A549 (cell line): Measurements from ENCODE around the gene CCDC138.
"Not testable (repeated sequence)": the region's sequence is repeated elsewhere in the genome, so short reads cannot be mapped to it uniquely, and the experiment has no call there.

Source experiments
- CHD4 ChIP-seq: fragments of 200-600 bp; sonication (generic); IDR thresholded peaks from 2 replicates; pipeline ENCODE4 v1.6.1; 2016; ENCODE audit warnings: antibody characterized with exemption, mild to moderate bottlenecking, borderline replicate concordance
- CTCF ChIP-seq: fragments of >200 bp; sonication (Bioruptor Twin); formaldehyde crosslinking; IDR thresholded peaks from 3 replicates; pipeline ENCODE4 v1.5.1; 2016
- ESRRA ChIP-seq: fragments of 150-350 bp; IDR thresholded peaks from 2 replicates; pipeline ENCODE4 v1.6.1; 2014; ENCODE audit warnings: mild to moderate bottlenecking, low read length, borderline replicate concordance
- POLR2A ChIP-seq: IDR thresholded peaks from 2 replicates; pipeline ENCODE4 v1.6.1; 2012; ENCODE audit warnings: mild to moderate bottlenecking, low read length
- RNF2 ChIP-seq: fragments of 200-600 bp; sonication (generic); IDR thresholded peaks from 2 replicates; pipeline ENCODE4 v1.6.1; 2016; ENCODE audit warnings: low read depth, mild to moderate bottlenecking, antibody characterized with exemption, moderate library complexity, borderline replicate concordance
- TF ChIP-seq, protein P1 (sequence below): fragments of 150-350 bp; IDR thresholded peaks from 2 replicates; pipeline ENCODE4 v1.6.1; 2014; ENCODE audit warnings: low read depth, mild to moderate bottlenecking, low read length

DNA sequence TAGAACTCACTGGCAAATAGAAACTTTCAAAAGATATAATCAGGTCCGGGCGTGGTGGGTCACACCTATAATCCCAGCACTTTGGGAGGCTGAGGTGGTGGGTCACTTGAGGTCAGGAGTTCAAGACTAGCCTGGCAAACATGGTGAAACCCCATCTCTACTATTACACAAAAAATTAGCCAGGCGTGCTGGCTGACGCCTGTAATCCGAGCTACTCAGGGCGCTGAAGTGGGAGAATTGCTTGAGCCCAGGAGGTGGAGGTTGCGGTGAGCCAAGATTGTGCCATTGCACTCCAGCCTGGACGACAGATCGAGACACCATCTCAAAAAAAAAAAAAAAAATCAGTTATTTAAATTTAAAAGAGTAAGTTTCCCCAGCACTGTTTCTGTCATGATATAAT lies 28.6 kb upstream of the CCDC138 start:
- TF ChIP-seq, protein P1, sequence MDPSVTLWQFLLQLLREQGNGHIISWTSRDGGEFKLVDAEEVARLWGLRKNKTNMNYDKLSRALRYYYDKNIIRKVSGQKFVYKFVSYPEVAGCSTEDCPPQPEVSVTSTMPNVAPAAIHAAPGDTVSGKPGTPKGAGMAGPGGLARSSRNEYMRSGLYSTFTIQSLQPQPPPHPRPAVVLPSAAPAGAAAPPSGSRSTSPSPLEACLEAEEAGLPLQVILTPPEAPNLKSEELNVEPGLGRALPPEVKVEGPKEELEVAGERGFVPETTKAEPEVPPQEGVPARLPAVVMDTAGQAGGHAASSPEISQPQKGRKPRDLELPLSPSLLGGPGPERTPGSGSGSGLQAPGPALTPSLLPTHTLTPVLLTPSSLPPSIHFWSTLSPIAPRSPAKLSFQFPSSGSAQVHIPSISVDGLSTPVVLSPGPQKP: not testable (repeated sequence)
- not testable (repeated sequence) for TF ChIP-seq CHD4, CTCF, POLR2A, ESRRA, RNF2
